Lower lobe of right lung (tissue), 2 donors: Measurements from ENCODE around the gene SRRD. TPM values are rescaled to one million over a fixed set of nuclear protein-coding genes. Genes with fewer than 3 reads are reported as not detected.

Experiments used
- ATAC-seq, 2 donors: fragments of 200-7000 bp; cut with Tn5 transposase; one replicate each; pipeline ENCODE4 v1.9.1; 2020 to 2022; ENCODE audit warnings: mild to moderate bottlenecking in 2 of 2, moderate library complexity in 2 of 2
- DNase-seq: peaks from one replicate; pipeline ENCODE4 v3.0.0-alpha.2; 2020
- H3K27ac ChIP-seq: fragments of 200-600 bp; one replicate; pipeline ENCODE4 v1.8.0; 2022
- H3K27me3 ChIP-seq: fragments of 200-600 bp; one replicate; pipeline ENCODE4 v1.8.0; 2022; ENCODE audit warnings: low read depth
- H3K36me3 ChIP-seq: fragments of 200-600 bp; one replicate; pipeline ENCODE4 v1.8.0; 2022; ENCODE audit warnings: mild to moderate bottlenecking
- H3K4me1 ChIP-seq: fragments of 200-600 bp; one replicate; pipeline ENCODE4 v1.8.0; 2022
- H3K4me3 ChIP-seq: fragments of 200-600 bp; one replicate; pipeline ENCODE4 v1.8.0; 2022; ENCODE audit warnings: mild to moderate bottlenecking
- H3K9me3 ChIP-seq: fragments of 200-600 bp; one replicate; pipeline ENCODE4 v1.8.0; 2022
- intact Hi-C: fragments of 100-400 bp; cut with DNase I; formaldehyde crosslinking; loops from one replicate; pipeline ENCODE4 v1.11.0; 2022
- total RNA-seq: library from RNA; stranded (reverse); fragmentation: NEBNext Ultra II Directional; extraction: Animal tissue kit (Norgen Biotek cat#: 25700); gene quantifications from one replicate; pipeline ENCODE4 v1.2.1, GENCODE V29; 2021
- TF ChIP-seq, protein P1 (sequence below): fragments of 200-600 bp; IDR thresholded peaks from one replicate; pipeline ENCODE4 v1.8.0; 2022; ENCODE audit warnings: antibody characterized with exemption, mild to moderate bottlenecking
- donor health status: DM: no; HTN: yes; CAD: no; lungs with severe emphysema.

The SRRD gene
- total RNA-seq, 1 donor from 2014 or later = 18.1 TPM

DNA sequence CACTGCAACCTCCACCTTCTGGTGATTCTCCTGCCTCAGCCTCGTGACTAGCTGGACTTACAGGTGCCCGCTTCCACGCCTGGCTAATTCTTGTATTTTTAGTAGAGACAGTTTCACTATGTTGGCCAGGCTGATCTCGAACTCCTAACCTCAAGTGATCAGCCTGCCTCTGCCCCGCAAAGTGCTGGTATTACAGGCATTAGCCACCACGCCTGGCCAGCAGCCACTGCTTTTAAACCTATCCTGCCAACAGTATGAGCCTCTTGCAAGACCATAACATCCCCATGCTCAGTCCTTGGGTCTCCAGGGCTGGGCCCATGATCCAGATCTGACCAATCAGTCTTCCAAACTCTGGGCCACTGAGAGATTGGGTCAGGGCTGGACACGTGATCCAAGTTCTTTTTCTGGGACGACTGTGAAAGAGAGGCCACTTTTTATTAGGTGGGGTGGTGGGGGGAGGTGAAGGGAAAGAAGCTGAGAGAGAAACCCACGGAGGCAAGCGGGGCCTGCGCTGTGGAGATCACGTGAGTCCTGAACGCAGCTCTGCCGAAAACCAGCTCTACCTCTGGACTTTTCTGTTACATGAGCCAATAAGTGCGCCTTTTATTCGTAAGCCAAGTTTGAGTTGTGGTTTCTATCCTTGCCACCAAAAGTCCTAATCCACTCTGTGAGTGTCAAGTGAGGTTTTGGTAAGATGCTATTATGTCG is 36.7 kb upstream of the SRRD start:
- H3K4me3 ChIP-seq = no peak overlapping the region
- no peaks in the 10 kb centered on the region for H3K9me3 ChIP-seq
- intact Hi-C loops = no loop called here
- H3K27me3 ChIP-seq = no peaks in the 10 kb centered on the region
- H3K36me3 ChIP-seq = peaks cover 18% of the 10 kb centered on the region
- no peaks in the 10 kb centered on the region for H3K4me1 ChIP-seq
- TF ChIP-seq, protein P1, sequence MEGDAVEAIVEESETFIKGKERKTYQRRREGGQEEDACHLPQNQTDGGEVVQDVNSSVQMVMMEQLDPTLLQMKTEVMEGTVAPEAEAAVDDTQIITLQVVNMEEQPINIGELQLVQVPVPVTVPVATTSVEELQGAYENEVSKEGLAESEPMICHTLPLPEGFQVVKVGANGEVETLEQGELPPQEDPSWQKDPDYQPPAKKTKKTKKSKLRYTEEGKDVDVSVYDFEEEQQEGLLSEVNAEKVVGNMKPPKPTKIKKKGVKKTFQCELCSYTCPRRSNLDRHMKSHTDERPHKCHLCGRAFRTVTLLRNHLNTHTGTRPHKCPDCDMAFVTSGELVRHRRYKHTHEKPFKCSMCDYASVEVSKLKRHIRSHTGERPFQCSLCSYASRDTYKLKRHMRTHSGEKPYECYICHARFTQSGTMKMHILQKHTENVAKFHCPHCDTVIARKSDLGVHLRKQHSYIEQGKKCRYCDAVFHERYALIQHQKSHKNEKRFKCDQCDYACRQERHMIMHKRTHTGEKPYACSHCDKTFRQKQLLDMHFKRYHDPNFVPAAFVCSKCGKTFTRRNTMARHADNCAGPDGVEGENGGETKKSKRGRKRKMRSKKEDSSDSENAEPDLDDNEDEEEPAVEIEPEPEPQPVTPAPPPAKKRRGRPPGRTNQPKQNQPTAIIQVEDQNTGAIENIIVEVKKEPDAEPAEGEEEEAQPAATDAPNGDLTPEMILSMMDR = no peak
- ATAC-seq (no peak), DNase-seq (no peak)
- no peak overlapping the region for H3K27ac ChIP-seq

DNA sequence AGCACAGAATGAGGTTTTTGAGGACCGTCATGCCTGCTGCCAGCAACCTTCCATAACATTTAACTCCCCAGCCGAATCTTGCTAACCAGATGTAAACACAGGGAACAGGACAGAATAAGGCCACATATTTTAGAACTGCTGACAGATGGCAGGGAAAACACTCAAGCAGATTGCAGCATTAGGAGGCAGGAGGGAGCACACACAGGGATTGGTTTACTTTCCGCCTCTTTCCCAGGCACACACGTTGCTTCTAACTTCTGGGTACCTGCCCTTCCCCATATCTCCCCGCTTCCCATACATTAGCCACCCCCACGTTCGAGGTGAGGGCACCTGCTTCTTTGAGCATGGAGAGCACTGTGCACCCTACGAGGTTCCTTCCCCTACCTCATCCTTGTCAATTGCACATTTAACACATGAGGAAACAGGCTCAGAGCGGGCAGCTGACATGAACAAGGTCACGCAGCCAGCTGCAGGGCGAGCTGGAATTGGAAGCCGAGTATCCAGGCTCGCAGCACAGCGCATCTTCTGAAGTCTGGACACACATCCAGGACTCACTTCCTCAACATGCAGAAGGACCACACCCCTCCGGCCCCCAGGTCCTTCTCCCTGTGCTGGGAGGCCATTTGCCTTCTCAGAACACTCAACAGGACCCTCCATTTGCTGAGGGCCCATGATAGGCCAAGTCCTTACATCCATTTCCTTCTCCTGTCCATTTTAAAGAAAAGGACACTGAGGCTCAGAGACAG is 35.9 kb upstream of the SRRD start:
- no peaks in the 10 kb centered on the region for H3K9me3 ChIP-seq
- no peak overlapping the region for H3K4me3 ChIP-seq
- ATAC-seq (no peak), DNase-seq (no peak)
- peaks cover 26% of the 10 kb centered on the region for H3K36me3 ChIP-seq
- H3K4me1 ChIP-seq = no peaks in the 10 kb centered on the region
- no peaks in the 10 kb centered on the region for H3K27me3 ChIP-seq
- intact Hi-C loops = no loop called here
- H3K27ac ChIP-seq = no peak overlapping the region
- TF ChIP-seq, protein P1 = no peak

DNA sequence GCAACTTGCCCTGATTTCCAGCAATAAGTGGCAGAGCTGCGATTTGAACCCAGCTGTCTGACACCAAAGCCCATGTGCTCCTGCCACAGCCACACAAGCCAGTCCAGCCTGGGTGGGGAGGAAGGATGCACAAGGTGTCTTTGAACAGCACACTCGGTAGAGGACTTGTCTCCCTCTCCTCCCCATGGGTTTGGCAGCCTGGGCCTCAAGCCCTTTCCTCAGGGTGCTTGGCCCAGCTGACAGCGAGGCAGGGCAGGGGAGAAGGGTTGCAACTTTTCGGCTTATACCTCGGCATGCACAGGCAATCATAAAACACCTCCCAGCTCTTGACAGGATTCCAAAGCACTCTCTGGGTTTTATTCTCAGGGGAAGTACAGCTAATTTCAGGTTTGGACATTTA is 35.3 kb upstream of the SRRD start:
- H3K4me1 ChIP-seq = no peaks in the 10 kb centered on the region

DNA sequence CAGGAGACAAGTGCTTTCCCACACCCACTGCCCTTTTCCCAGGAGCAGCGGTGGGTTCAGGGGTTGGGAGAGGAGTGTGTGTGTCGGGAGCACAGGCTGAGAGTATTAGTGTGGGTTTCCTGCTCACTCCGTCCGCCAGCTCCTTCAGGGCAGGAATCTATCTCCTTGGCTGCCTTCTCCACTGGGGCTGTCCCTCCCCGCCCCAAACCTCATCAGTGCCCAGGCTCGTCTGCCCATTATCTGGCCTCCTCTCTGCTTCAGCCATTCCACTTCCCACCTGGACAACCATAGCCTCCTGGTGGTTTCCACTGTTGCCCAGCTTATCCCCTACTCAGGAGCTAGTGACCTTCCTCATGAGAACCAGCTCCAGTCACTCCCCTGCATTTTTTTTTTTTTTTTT is 34.7 kb upstream of the SRRD start:
- DNase-seq = no peak
- ATAC-seq = no peak
- Histone ChIP-seq H3K27me3 (no peaks in the 10 kb centered on the region), H3K27ac (no peak overlapping the region), H3K4me1 (no peaks in the 10 kb centered on the region), H3K9me3 (no peaks in the 10 kb centered on the region), H3K4me3 (no peak overlapping the region), H3K36me3 (peaks cover 38% of the 10 kb centered on the region)
- TF ChIP-seq, protein P1 = no peak
- intact Hi-C loops = no loop called here

More for the DNA sequence above, 35.3 kb upstream of the SRRD start:
- intact Hi-C loops = no loop called here
- no peak for DNase-seq
- Histone ChIP-seq H3K9me3 (no peaks in the 10 kb centered on the region), H3K36me3 (peaks cover 32% of the 10 kb centered on the region), H3K27me3 (no peaks in the 10 kb centered on the region), H3K27ac (no peak overlapping the region), H3K4me3 (no peak overlapping the region)
- TF ChIP-seq, protein P1 = no peak
- ATAC-seq = no peak

DNA sequence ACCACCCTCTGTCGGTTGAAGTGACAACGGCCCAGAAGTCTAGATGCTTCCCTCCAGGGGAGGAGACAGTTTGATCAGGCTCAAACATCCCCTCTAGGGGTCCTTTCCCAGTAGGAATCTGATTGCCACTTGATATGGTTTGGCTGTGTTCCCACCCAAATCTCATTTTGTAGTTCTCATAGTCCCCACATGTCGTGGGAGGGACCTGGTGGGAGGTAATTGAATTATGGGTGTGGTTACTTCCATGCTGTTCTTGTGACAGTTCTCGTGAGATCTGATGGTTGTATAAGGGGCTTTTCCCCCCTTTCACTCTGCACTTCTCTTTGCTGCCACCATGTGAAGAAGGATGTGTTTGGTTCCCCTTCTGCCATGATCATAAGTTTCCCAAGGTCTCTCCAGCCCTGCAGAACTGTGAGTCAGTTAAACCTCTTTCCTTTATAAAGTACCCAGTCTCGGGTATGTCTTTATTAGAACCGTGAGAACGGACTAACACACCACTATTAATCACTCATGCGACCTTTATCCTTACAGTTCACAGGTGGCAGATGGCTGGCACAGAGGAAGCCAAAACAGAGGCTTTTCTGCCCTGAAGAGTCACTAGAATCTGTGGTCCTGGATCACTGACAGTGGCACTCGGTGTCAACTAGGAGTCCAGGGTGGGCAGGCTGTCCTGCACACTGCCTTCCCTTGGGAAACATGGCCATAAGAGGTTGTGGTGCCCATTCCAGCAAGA is 33.1 kb upstream of the SRRD start:
- DNase-seq = no peak
- no peaks in the 10 kb centered on the region for H3K4me1 ChIP-seq
- no peak for ATAC-seq
- no peak overlapping the region for H3K27ac ChIP-seq
- no peaks in the 10 kb centered on the region for H3K9me3 ChIP-seq
- peaks cover 45% of the 10 kb centered on the region for H3K36me3 ChIP-seq
- intact Hi-C loops = no loop called here
- TF ChIP-seq, protein P1 = no peak
- H3K27me3 ChIP-seq = no peaks in the 10 kb centered on the region
- H3K4me3 ChIP-seq = no peak overlapping the region
